Measurements from ENCODE around the gene STRA6. TPM values are rescaled to one million over a fixed set of nuclear protein-coding genes. Genes with fewer than 3 reads are reported as not detected.
A peak's percentile ranks its signal among the peaks of the same experiment; 100 is the strongest.

STRA6 gene
- total RNA-seq, 4 donors from 2014 or later: 0.19 TPM; not detected in 3

DNA sequence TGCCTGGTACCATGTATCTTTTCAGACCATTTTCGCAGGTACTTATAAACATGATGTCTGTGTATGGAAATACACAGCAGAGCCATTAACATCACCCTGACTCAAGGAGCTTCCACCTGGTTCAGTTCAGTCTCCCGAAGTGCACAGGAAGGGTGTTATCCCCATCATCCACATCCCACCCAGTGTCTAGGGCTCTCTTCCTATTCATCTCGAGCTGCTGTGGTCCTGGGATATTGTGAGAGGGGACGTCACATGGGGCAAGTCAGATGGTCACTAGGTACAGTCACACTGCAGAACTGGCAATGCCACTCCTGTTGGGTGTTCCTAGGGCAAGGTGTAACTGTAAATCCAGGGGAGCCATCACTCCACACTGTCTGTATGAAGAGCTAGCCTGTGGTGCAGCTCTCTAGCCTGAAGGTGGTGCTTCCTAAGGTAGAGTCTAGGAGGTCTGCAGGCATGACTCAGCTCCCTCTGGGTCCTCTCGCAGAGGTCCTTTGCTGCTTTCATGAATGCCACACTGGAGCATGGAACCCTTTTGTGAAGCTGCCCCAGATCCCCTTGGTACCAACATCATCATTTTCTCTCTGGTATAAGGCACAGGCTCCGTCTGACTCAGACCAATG is 58.3 kb downstream of the STRA6 start:
- TF ChIP-seq, protein P1, sequence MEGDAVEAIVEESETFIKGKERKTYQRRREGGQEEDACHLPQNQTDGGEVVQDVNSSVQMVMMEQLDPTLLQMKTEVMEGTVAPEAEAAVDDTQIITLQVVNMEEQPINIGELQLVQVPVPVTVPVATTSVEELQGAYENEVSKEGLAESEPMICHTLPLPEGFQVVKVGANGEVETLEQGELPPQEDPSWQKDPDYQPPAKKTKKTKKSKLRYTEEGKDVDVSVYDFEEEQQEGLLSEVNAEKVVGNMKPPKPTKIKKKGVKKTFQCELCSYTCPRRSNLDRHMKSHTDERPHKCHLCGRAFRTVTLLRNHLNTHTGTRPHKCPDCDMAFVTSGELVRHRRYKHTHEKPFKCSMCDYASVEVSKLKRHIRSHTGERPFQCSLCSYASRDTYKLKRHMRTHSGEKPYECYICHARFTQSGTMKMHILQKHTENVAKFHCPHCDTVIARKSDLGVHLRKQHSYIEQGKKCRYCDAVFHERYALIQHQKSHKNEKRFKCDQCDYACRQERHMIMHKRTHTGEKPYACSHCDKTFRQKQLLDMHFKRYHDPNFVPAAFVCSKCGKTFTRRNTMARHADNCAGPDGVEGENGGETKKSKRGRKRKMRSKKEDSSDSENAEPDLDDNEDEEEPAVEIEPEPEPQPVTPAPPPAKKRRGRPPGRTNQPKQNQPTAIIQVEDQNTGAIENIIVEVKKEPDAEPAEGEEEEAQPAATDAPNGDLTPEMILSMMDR (IDR thresholded peaks at IDR 0.05): no peak
- DNase-seq (ENCODE audit: low spot score): no peak
- ATAC-seq (ENCODE audit: low FRiP score): no peak

DNA sequence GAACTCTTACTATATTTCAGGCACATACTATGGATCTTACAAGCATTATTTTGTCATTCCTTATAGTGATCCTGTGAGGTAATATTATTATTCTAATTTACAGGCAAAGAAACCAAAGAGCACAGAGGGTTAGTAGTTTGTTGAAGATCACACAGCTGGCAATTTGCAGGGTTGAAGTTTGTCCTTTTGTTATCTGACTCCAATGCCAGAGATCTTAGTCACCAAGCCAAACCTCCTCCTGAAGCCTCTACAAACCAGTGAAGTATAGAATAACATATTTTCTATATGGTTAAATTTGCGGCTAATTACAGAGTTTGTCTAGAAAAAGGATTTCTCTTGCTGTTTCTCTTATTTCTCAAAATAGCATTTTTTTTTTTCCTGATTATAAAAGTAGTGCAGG is 61.0 kb downstream of the STRA6 start:
- DNase-seq (ENCODE audit: low spot score): no peak
- TF ChIP-seq, protein P1 (IDR thresholded peaks at IDR 0.05): no peak
- no peak for ATAC-seq (ENCODE audit: low FRiP score)

DNA sequence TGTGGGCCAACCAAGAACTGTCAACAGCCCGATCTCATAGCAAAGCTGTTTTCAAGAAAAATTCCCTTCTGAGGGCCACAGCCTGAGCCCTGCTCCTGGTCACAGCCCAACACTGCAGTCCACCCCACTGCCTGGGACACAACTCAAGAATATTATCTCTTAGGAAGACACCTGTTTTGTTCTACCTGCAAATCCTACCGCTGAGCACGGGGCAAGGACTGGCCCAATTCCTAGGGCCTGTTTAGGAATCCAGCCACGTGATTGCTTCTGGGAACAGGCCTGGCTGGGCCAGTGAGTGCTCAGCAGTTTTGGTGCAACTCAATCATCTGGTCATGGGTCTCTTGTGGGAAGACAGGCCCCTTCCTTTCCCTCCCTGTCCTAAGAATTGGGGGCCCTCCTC is 63.9 kb downstream of the STRA6 start:
- TF ChIP-seq, protein P1 (IDR thresholded peaks at IDR 0.05): no peak
- ATAC-seq (ENCODE audit: low FRiP score) (no peak), DNase-seq (ENCODE audit: low spot score) (no peak)

DNA sequence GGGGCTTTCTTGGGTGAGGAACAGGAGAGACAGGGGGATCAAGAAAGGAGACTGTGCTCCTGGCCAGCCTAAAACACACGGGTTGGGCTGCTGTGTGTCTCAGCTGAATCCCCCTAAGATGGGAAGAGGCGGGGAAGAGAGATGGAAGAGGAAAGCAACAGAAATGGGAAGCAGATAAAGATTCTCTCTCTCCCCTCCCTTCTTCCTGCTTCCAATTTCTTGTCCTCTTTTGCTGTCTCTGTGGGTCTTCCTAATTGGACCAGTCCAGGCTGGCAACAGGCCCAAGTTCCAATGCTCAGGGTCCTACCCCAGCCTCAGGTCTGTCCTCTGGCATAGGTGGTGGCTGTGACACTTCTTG is 65.1 kb downstream of the STRA6 start:
- no peak for DNase-seq (ENCODE audit: low spot score)
- TF ChIP-seq, protein P1 (IDR thresholded peaks at IDR 0.05): no peak
- no peak for ATAC-seq (ENCODE audit: low FRiP score)

DNA sequence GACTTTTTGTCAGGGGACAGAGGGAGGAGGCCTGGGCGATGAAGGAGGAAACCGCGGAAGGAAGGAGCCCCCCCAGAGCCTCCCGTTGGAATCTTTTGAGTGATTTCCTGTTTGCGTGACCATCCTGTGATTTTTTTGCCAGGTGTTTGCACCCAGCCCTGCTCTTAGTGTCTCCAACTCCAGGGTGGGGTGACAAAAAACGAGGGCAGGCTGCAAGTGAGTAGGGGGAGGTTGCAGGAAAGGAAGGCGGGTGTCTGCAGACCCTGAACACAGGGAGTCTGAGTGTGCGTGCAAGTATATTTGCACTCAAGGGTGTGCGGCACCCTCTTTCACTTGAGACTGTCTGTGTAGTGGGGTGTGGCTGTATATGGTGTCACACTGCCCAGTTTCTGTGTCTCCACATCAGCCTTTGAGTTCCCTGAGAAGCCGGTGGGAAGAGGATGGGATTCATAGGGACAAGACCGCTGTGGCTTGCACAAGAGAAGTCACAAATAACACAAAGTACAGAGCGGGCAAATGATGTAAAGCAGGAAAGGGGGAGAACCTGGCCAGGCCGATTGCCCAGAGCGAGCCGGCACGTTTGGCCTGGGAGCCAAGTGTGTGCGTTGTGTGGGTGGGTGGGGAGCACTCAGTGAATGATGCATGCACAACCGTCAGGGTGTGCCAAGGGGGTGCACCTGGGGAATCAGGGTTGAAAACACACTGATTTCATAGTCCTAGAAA is 65.6 kb downstream of the STRA6 start:
- no peak for DNase-seq (ENCODE audit: low spot score)
- TF ChIP-seq, protein P1 (IDR thresholded peaks at IDR 0.05): no peak
- peak; percentile 39 for ATAC-seq (ENCODE audit: low FRiP score)

DNA sequence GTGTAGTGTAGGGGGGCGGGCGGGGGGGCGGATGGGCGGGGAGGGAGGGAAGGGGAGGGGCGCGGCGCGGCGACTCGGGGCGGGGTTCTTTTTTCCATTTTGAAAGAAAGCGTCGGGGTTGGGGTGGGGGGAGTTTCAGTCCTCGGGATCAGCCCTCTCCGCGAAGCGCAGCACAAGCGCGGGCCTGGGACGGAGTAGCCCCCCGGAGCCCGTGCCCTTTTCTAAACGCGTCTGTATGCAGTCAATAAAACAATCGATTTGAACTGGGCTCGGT is 66.1 kb downstream of the STRA6 start:
- no peak for ATAC-seq (ENCODE audit: low FRiP score)
- DNase-seq (ENCODE audit: low spot score): no peak
- TF ChIP-seq, protein P1 (IDR thresholded peaks at IDR 0.05): no peak

DNA sequence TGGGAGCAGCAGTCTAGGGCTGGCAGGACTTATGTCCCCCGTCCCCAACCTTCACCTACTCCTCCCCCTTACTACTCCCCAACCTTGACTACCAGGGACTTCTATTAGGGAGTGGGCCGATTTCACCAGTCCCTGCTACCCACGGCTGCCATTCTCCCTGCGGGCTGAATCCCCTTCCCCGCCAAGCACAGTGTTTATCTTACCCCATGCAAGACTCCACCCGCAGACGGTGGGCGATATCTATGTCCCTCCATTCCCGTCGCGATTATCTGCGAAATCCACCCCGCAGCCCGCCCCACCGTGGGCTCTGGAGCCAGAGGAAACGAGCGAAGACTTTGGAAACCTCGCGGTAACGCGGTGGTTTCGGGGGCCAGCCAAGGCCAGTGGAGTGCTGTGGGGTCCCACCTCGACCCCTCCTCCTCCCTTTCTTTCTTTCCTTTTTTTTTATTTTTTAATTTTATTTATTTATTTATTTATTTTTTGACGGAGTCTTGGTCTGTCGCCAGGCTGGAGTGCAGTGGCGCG is 67.5 kb downstream of the STRA6 start:
- ATAC-seq (ENCODE audit: low FRiP score): no peak
- TF ChIP-seq, protein P1 (IDR thresholded peaks at IDR 0.05): no peak
- no peak for DNase-seq (ENCODE audit: low spot score)
